NCI-H1092 treated with DMSO at 0.1 percent for 48 hours (cell line): ENCODE data around the gene IL32.

Experiments
- DNase-seq: peaks from one replicate; lab custom pipeline; 2025; lab: John Stamatoyannopoulos, UW

Gene IL32

DNA sequence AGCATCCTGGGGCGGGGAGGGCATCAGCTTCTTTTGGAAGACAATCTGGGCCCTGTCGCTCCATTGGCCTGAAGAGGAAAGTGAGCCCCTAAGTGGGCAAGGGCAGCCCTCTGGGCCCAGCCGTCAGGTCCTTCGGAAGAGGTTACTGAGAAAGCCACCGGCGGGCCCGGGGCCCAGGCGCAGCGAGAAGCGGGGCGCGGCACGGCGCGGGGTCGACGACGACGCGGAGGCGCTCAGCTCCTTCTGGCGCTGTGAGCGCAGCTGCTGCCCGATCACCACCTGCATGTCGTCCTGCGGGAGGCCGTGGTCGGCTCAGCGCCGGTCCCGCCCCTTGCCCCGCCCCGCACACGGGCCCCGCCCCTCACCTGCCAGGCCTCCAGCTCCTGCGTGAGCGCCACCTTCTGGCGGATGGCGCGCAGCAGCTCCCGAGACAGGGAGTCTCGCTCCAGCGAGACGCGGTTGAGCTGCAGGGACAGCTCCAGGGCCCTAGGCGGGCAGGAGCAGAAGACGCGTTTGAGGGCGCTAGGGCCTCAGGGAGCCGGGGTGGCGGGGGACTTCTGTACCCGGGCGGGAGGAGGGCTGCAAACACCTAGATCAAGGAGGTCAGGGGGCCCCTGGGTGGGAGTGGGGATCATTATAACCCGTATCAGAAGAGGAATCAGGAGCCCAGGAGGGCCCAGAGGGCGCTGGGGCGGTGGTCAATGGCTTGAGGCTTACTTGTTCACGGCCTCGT, 37.3 kb upstream of the IL32 start:
- DNase-seq = peak; percentile 75

DNA sequence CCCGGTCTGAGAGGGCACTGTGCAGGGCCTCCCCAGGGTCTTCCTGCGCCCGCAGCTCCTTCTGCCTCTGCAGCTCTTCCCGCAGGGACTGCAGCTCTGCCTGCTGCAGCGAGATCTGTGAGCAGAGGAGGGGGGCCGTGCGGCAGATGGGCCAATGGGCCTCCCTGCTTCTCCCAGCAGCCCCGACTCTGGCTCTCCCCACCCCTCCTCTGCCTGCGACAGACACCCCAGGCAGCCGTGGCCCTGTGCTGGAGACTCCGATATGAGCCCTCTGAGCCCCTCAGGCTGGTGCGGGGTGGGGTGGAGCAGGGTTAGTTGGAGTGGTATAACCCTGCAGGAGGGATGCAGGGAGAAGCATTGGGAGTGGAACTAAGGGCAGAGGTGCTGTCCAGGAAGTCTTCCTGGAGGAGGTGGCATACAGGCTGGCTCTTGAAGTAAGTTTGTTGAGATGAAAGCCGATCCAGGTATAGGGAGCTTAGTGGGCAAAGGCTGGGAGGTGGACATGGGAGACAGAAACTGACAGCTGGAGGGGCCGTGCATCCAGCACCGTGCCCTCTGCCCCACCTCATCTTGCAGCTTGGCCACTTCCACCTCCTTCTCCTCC, 36.6 kb upstream of the IL32 start:
- DNase-seq = no peak

DNA sequence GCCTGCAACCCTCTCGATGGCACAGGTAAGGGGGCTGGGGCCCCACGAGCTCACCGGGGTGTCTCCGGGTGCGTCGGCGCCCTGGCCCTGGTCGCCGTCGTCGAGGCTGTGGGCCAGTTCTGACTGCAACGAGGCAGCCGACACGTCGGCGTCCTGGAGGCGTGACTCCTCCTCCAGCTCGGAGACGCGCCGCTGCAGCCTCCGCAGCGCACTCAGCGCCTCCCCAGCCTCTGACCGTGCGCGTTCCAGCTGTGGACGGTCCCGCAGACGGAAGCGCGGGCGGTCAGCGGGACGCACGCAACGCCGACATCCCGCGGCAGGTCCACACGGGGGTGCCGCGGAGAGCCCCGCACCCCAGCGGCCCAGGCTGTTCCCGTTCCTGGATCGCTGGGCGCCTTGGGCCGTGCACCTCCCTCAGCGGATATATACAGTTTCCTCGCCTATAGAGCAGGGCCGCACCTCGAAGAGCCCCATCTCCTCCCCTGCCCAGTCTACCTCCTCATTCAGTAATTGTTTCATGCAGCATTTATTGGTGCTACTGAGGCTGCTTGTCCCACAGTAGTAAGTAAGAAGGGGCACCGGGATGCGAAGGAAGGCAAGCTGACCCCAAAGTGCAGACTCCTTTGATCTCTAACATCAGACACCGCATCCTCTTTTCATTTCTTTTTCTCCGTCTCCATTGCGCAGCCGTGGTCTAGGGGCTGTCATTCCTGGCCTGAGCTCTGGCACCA, 35.8 kb upstream of the IL32 start:
- DNase-seq = no peak

- no peak for DNase-seq
Observed at GRCh38 chr16:3030222-3031212, 34.9 kb upstream of the IL32 start.

GRCh38 chr16:3032624-3033023, 32.8 kb upstream of the IL32 start:
- DNase-seq = no peak

DNA sequence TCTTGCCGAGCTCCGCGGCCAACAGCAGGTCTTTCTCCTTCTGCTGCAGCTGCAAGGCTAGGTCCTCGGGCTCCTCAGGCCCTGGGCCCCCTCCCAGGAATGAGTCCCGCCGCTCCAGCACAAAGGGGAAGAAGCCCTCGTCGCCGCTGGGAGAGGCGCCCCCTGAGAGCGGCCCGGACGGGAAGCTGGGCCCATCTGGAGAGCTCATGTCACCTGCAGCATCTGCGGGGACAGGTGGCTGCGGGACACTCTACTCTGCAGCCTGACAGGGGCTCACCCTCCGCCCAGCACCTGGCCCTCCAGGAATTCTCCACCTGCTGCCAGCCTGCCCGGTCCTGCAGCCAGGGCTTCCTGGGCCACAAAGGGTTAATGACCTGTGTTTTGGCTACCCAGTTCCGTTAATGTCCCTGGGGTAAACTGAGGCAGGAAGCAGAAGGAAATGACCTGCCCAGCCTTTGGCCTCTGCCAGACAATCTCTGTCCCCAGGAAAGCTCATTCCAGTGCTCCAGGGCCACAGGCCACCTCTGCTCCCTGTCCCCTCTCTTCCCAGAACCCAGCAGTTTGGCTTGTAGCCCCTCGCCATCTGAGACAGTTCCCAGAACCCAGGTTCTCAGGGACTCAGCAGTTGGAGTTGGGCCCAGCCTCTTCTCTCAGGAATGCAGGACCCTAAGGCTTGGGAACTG, 30.0 kb upstream of the IL32 start:
- DNase-seq = no peak

DNA sequence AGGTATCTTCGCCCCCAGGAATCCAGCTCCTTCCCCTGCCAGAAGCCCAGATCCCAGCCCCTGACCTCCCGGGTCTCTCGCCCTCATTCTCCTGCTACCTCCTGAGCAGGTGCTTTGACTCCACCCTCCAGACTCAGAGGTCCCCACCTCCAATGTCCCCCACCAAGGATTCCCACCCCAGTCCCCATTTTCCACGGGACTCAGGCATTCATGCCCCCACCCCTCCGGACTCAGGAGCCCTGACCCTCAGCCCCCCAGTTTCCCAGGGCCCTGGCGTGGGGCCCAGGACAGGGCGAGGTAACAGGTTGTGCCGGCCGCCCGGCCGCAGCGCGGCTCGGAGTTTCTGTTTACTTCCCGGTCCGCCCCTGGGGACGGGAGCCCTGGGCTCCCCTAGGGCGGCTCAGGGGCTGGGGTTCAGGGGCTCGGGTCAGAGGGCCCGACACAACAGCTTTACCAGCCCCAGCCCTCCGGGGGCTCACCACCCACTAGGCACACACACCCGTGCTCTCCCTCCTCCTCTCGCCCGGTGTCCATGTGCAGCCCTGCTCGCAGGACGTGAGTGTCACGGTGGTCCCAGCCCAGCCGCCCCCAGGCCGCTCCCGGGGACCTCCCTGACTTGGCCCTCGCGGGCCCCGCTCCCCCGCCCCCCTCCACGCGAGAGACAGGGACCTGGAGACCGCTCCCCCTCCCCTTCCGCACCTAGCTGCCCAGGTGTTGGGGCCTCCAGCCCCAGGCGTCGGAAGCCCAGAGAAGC, 29.3 kb upstream of the IL32 start:
- no peak for DNase-seq

DNA sequence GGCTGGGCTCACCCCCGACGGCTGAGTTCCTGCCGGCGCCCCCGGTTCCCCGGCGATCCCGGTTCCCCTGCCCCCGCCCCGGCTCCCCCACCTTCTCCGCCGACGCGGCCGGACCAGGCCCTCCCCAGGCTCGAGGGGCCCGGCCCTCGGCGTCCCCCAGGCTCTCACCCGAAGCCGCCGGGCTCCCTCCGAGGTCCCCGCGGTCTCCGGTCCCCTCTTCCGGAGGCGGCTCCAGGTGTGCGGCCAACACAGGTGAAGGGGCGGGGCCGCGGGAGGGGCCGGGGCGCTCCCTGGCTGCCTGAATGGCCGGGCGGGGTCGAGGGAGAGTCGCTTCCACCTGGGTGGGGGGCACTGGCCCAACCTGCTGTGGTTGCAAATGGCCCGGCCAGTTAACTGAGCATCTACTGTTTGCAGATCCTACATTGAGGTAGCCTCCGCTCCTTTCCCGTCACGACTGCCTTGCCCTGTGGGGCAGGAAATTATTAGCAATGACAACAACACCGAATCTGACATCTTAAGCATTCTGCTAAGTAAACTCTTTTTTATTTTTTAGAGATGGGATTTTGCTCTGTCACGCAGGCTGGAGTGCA, 28.6 kb upstream of the IL32 start, which contains the start of gene BICDL2:
TSS of gene BICDL2 (minus strand) at position 219 of the 590 bp plus-strand sequence. CDS start 1,448 bp downstream, outside the sequence.
- no peak for DNase-seq

DNA sequence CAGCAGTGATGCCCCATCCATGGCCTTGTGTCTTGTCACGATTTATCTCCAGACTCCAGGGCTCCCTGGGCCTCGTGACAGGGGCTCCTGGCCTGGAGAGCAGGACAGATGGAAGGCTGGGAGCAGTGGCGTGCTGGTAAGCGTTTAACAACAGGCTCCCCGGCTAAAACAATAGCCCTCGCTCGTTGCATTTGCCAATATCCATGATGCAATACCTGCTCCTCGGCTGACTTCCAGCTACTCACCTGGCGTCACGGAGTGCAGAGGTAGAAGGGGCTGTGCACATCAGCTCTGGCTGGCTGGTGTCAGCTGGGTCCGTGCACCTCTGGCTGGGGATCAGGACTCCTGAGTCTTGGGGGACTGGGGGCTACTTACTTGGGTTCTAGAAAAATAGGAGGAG, 27.2 kb upstream of the IL32 start:
- no peak for DNase-seq

DNA sequence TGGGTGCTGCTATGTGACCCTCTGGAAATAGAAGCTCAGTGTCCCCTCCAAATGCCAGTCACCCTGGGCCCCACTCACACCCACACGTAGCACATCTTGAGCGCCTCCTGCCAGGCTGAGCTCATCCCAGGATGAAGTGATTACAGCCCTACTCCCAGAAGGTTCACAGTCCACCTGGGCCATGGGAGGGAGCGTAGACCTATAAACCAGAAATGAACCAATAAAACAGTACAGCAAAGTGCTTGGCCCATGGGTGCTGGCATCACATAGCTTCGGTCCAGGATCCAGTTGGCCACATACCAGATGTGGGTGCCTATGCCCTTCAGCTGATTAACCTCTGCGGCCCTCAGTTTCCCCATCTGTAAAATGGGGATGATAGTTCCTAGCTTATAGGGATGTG, 26.5 kb upstream of the IL32 start:
- no peak for DNase-seq

DNA sequence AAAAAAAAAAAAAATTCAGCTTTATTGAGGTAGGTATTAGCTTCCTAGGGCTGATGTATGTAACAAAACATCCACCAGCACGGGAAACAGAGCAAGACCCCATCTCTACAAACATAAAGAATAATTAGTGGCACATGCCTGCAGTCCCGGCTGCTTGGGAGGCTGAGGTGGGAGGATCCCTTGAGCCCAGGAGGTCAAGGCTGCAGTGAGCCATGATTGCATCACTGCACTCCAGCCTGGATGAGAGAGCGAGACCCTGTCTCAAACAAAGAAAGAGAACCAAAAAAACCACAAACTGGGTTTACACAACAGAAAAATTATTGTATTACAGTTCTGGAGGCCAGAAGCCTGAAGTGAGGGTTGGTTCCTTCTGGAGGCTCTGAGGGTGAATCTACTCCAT, 23.1 kb upstream of the IL32 start:
- no peak for DNase-seq

DNA sequence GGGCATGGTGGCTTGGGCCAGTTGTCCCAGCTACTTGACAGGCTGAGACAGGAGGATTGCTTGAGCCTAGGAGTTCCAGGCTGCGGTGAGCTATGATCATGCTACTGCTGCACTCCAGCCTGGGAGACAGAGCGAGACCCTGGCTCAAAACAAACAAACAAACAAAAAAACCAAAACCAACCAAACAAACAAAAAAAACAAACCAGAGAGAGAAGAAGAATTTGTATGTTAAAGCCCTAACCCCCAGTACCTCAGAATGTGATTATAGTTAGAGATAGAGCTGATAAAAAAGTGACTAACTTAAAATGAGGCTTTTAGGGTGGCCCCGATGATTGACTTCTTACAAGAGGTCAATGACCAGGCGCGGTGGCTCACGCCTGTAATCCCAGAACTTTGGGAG, 20.7 kb upstream of the IL32 start:
- no peak for DNase-seq

DNA sequence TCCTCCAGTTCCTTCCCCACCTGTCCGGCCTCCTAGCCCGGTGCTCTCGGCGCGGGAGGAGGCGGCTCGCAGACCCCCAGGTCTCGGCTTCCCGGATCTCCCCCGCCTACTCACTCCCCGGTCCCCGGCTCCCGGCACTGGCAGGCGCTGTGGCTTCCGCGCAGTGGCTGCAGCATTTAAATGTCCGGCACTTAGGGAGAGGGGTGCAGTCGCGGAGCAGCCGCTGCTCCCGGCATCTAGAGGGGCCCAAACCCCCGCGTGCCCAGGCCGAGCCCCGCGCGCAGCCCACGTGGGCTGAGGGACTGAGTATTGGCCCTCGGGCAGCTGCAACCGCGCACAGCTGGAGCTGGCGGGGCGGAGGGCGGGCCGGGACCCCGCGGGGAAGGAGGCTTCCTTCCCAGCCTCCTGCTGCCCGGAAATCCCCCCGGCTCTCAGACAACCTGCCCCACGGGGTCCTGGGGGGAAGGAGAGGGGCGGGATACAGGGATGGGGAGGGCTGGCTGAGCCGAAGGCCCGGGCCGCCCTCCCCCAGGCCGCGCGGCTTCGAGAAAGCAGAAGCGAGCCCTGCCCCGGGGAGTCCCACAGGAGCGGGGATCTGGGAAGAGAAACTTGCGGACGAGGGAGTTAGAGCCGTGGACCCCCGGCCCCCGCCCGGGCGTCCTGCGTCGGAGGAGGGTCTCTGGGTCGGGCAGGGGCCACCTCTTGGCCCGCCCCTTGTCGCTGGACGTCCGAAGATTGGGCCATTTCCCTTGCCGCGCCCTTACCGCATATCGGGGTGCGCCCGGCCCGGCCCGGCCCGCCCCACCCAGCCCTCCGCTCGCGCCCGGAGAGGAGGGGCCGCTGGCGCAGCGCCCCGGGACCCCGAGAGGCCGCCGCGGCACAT, 19.4 kb upstream of the IL32 start, which contains the start of gene MMP25:
TSS of gene MMP25 (plus strand) at position 804 of the 883 bp plus-strand sequence. CDS start 357 bp downstream, outside the sequence.
- DNase-seq = no peak

DNA sequence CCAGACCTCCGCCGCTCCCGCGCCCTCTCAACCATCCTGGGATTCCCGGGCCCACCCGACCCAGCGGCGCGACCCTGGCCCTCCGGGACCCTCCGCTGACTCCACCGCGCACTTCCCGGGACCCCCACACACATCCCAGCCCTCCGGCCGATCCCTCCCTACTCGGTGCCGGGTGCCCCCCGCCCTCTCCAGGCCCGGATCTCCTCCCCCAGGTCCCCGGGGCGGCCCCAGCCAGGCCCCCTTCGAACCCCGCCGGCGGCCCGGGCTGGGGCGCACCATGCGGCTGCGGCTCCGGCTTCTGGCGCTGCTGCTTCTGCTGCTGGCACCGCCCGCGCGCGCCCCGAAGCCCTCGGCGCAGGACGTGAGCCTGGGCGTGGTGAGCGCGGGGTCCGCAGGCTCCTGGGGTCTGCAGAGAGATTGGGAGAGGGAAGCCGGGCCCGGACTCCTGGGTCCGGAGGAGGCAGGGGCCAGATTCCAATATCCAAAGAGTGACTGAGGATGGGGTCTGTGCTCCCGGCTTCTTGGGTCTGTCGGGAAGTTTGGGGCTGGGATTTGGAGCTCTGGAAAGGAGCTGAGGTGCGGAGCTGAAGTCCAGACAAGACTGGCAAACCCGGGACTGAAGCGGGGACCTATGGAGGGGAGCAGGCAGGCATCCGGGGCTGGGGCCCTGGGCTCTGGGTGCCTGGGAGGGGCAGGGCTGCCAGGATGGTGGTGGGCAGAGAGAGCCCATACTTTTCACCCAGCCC, 18.6 kb upstream of the IL32 start:
- DNase-seq = no peak

DNA sequence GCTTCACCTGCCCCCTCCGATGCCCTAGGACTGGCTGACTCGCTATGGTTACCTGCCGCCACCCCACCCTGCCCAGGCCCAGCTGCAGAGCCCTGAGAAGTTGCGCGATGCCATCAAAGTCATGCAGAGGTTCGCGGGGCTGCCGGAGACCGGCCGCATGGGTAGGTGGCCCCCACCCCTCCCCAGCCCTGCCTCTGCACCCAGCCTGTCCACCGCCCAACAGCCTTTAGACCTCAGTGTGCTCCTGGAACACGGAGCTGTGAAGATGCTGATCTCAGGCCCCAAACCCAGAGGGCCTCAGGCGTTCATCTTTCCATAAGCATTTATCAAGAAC, 18.1 kb upstream of the IL32 start:
- DNase-seq = no peak

GRCh38 chr16:3049921-3050481, 15.4 kb upstream of the IL32 start:
- DNase-seq = no peak

DNA sequence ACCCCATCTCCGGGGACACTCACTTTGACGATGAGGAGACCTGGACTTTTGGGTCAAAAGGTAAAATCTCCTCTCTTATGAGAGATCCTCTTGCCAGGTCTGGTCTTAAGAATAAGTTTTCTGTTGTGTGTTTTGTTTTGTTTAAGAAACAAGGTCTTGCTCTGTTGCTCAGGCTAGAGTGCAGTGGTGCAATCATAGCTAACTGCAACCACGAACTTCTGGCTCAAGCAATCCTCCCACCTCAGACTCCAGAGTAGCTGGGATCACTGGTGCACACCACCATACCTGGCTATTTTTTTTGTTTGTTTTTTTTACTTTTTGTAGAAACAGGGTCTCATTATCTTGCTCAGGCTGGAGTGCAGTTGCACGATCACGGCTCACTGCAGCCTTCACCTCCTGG, 15.0 kb upstream of the IL32 start:
- DNase-seq = no peak

DNA sequence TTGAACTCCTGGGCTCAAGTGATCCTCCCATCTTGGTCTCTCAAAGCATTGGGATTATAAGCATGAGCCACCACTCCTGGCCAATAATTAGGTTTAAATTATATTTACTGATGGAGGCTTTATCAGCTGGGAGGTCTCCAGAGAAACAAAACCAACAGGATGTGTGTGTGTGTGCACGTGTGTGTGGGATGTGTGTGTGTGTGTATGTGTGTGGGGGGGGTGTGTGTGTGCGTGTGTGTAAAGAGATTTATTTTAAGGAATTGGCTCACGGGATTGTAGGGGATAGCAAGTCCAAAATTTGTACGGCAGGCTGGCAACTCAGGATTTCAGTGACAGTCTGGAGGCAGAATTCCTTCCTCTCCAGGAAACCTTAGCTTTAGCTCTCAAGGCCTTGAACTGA, 14.4 kb upstream of the IL32 start:
- no peak for DNase-seq
